Hindlimb muscle (tissue), 1 donor: ENCODE data around the gene UBASH3A. TPM values are rescaled to one million over a fixed set of nuclear protein-coding genes. Genes with fewer than 3 reads are reported as not detected.
A peak's percentile ranks its signal among the peaks of the same experiment; 100 is the strongest.

Experiments
- DNase-seq: peaks from one replicate; pipeline ENCODE4 v3.0.0-alpha.2; 2013
- polyA plus RNA-seq: library from polyadenylated mRNA; unstranded; fragments of 120-200 nt; gene quantifications from one replicate; pipeline ENCODE4 v1.2.1, GENCODE V29; 2013; ENCODE audit not compliant: insufficient read length

The UBASH3A gene
- polyA plus RNA-seq, 1 donor: not detected

- no peak for DNase-seq
Observed at GRCh38 chr21:42493109-42494060, 89.7 kb downstream of the UBASH3A start.

DNA sequence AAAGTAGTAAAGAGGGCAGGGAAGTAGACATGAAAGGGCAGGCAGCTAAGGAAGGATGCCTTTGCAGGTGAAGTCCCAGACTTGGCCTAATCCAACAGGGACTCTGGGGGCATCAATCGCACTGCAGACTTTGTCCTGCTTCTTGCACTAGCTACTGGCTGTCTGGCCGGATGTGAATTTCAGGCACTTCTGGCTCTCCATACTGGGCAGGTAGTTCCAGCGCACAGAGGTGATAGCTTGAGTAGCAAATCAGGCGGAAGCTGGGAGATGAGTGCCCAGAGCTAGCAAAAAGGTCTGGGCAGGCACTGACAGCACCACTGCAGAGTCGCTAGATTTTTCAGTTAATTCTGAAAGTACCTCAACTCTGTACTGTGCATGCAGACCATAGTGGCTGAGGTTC lies 91.3 kb downstream of the UBASH3A start:
- no peak for DNase-seq

GRCh38 chr21:42495765-42496119 lies 92.0 kb downstream of the UBASH3A start:
- peak; percentile 15 for DNase-seq

DNA sequence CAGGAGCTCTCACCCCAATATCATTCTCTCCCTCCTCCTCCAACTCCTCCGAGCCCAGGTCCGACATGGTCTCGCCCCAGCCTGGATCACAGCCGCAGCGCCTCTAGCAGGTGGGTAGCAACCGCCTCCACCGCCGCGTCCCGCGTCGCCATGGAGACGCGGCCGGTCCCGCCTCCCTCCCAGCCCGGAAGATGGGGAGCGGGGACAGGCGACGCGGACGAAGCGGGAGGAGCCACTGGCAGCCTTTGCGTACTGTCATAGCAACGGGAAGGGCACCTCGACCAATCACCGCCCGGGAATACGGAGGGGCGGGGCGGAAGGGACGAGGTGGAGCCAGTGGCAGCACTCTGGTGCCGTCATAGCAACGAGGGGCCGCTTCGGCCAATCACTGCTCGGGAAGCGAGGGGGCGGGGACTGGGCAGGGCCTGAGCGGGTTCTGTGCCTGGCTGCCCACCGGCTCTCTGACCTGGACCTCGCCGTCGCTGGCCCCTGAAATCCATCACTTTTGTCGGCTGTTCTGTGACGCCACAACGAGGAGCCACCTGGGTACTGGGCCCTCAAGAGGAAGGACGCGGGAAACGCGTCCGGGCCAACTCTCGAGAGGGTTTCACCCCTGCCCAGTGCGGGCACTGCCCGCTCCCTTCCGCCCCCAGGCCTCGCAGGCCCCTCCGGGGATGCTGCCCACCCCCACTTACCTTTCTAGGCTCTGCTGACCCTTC lies 92.6 kb downstream of the UBASH3A start, which contains the start of gene RSPH1:
TSS of gene RSPH1 (minus strand) at position 105 of the 719 bp plus-strand sequence. CDS start at position 67, 38 bp downstream.
- peak; percentile 99 for DNase-seq

DNA sequence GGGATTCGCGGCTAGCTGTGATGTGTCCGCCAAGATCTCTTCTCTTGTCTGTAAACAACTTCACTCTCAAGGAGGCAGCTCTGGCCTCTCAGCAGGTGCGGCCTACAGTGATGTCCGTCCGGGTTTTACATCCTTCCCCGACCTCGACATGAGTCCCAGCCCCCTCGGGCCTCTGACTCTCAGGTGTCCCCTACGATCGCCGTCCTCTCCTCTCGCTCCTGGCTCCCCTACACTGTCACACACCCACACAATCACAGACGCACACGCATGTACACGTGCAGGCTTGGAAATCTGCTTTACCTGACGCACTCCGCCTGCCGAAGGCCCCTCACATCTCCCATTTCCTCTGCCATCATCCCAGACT lies 93.1 kb downstream of the UBASH3A start:
- no peak for DNase-seq

Other genes starting within 250 kb of the UBASH3A start
- 9.8 TPM for gene ABCG1, start 184.8 kb upstream of the UBASH3A start, polyA plus RNA-seq
- 1.7 TPM for gene TFF3, start 88.5 kb upstream of the UBASH3A start, polyA plus RNA-seq
- gene TFF2, start 52.9 kb upstream of the UBASH3A start, polyA plus RNA-seq: not detected
- not detected for gene TFF1, start 37.4 kb upstream of the UBASH3A start, polyA plus RNA-seq
- gene TMPRSS3, start 7.8 kb upstream of the UBASH3A start, polyA plus RNA-seq: not detected
- gene RSPH1, start 92.3 kb downstream of the UBASH3A start, polyA plus RNA-seq: 0.28 TPM
- gene SLC37A1, start 110.0 kb downstream of the UBASH3A start, polyA plus RNA-seq: 2.5 TPM
- 7.5 TPM for gene PDE9A, start 249.7 kb downstream of the UBASH3A start, polyA plus RNA-seq